ACHN (cell line): ENCODE measurements around the gene SALL1.

Experiments used
- DNase-seq: peaks from one replicate; pipeline ENCODE4 v3.0.0-alpha.2; 2015
- in situ Hi-C: cut with HindIII; loops from 2 replicates; pipeline ENCODE4 v1.10.0; 2017; ENCODE audit warnings: low sequenced_read_pairs, low pct_ligation_motif_present, low pct_unique_long_range_greater_than_20kb

Gene SALL1

DNA sequence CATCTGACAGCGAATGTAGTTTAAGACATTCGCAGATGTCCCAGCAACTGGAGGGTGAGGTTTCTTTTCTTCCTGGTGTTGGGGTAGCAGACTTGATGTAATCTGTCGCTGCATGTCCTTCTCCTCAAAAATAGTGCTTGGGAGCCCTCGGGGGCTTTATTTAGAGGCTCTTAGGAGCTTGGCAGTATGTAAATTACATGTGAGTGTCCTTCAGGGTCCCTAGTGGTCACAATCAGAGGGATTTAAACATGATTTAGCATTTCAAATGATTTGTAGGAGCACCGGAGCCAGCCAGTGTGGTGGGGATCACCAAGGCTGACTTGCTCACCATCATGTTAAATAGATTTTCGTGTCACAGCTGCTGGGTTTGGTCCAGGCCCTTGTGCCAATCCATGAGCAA is 8.8 kb upstream of the SALL1 start:
- DNase-seq = no peak

DNA sequence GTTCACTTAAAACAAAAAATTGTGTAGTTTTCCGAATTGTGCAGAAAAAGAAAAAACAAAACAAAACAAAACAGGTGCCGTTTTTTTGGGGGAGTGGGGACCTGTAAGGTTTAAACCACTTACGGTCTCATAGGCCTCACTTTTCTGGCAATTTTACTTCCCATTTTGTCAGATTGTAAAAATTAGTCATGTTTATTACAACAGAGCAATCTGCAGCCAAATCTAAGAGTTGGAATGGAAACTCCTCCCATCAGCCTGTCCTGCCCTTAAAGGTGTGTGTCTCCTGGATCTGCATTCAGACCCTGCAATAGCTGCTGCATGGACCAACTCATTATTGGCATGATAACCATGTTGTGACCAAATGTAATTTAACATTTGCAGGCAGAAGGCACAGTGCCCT is 8.2 kb upstream of the SALL1 start:
- no peak for DNase-seq
- in situ Hi-C loops = no loop called here

More for the DNA sequence above, 8.8 kb upstream of the SALL1 start:
- in situ Hi-C loops = no loop called here

DNA sequence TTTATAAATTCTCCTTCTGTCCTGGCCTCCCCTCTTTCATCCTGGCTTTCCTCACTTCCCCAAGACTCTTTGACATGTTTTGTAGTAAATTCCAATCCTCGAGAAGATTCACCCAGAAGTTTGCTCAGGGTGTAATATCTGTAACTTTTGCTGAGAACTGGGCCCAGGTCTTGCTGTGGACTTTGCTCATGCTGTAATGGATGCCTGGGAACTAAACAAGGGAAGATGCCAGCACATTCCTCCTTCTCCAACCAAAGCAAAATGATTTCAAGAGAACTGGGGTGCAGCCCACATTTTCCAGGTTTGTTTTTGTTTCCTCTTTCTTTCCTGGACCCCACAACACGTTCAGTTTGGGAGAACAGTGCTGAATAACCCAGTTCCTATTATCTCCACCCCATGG is 6.6 kb upstream of the SALL1 start:
- no peak for DNase-seq
- in situ Hi-C loops = no loop called here

DNA sequence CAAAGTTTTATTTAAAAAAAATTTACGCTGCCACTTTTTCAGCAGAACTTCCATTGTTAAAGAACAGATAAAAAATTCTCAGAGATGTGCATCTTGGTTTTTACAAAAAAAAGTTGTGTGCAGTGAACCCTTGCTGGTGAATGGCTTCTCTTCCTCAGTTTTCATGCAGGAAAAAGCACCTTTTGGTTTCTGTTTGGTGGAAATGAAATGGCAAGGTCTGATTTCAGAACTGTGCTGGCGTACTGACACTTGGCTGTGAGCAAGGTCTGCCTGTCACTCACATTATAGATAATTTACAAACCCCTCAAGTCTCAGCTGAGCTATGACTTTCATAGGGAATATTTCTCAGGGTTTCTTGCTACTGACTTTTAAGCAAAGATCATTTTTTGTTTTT is 5.7 kb upstream of the SALL1 start:
- in situ Hi-C loops = no loop called here
- no peak for DNase-seq

DNA sequence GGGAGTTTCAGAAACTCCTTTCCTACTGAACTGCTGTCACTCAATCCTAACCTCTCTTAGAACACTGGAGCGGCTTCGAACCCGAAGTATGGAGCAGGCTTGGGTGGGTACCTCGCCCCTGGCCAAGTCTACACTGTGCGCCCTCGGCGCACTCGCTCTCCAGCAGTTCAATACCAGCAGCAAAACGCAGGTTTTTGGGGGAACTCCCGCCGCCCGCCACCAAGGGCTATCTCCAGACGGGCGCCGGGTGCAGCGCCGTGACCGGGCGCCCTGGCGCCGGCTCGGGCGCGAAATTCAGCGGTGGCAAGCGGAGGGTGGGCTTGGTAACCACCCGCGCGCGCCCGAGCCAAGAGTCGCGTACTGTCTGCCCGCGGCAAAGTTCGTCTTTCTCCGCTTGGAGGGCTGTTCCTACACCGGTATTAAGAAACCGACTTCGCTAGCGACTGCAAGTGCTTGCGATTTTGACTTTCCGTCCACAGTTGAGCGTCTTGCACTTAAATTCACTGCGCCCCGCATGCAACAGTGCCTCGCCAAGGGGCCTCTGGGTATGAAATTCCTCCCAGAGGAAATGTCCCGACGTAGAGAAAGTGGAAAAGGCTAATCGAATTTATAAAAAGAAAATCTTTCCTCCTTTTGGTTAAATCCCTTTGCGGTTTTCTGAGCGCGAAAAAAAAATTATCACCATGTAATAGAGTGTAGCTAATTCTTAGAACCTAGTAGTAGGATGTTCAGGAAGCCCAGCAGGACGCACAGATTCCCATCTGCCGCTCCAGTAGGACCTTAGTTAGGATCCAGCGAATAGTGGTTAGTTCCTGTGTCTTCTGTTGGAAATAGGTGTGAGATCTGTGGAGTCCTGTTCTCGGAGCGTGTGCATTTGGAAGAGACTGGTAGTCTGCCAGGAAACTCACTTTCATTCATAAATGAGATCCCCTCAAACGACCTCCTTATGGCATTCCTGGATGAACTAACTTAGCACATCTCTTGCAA is 5.0 kb upstream of the SALL1 start:
- peak; percentile 35 for DNase-seq
- in situ Hi-C loops = no loop called here

DNA sequence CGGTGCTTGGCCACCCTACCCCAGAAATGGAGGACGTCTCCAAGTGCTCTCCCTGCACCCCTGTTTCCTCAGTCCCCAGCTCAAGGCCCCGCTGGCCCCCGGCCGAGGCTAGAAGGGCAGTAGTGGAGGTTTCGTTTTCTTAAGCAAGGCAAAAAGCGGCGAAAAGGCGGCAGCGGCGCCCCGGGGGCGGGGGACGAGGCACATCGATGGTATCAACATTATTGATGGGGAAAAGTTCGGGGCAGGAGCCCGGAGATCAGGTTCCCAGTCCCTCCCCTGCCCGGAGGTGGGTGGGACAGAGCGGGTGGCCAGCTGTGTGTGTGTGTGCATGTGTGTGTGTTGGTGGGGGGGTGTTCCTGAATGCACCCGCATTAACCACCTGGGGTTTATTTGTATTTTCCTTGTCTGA is 4.1 kb upstream of the SALL1 start:
- DNase-seq = peak; percentile 23
- in situ Hi-C loops = no loop called here

DNA sequence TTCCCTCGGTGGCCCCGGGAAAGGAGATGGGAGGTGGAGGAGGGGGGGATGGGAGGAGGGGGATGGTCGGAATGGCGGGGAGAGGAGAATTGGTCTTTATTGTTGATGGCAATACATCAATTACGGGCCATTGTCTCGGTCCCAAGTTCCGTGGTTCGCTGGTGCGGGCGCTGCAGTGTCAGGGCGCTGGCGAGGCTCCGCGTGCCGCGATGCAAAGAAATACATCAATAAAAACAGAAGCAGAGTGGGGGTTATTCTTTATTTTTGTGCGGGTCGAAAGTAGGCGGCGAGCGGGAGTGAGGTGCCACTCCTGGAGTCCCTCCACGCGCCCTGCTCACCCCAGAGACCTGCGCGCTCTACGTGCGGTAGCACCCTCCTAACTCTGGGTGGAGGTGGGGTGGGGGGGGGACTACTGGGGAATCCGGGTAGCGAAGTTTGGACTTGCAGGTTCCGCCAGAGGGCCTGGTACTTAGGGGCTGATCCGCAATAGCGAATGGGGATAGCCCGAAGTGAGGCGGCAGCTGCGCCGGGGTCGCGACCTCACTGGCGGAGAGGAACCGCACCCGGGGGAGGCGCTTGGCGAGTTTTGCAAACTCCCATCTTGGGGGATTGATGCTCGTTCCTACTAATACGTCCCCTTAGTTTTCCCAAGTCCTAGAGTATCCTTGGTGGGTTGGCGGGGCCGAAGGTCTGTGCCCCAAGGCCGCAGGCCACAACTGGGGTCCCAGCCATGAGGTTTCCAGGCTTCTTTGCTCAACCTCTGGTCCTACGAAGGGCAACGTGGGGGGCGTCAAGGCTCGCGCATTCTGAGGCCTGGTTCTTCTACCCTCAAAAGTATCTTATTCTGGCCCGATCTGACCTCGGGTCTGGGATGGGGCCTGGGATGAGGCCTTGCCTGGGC is 3.5 kb upstream of the SALL1 start:
- in situ Hi-C loops = no loop called here
- DNase-seq = no peak

DNA sequence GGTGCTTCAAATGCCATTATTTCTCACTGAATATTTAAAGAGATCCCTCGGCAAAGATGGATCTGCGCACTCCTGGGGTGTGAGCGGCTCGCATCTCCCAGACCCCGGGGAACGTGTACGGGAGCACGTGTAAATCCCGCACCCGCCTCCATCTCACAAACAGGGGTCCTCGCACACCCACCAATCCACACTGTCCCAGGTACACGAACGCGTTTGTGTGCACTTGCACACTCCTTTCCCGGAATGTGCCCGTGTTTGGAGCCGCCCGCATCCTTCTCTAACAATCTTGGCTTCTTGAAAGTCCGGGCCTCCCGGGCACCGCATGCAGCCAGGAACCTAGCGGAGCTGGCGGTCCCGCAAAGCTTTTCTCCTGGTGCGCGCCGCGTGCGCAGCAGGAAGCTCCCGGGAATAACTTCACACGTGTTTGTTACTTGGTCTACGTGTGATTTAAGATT is 2.5 kb upstream of the SALL1 start:
- in situ Hi-C loops = no loop called here
- DNase-seq = no peak

DNA sequence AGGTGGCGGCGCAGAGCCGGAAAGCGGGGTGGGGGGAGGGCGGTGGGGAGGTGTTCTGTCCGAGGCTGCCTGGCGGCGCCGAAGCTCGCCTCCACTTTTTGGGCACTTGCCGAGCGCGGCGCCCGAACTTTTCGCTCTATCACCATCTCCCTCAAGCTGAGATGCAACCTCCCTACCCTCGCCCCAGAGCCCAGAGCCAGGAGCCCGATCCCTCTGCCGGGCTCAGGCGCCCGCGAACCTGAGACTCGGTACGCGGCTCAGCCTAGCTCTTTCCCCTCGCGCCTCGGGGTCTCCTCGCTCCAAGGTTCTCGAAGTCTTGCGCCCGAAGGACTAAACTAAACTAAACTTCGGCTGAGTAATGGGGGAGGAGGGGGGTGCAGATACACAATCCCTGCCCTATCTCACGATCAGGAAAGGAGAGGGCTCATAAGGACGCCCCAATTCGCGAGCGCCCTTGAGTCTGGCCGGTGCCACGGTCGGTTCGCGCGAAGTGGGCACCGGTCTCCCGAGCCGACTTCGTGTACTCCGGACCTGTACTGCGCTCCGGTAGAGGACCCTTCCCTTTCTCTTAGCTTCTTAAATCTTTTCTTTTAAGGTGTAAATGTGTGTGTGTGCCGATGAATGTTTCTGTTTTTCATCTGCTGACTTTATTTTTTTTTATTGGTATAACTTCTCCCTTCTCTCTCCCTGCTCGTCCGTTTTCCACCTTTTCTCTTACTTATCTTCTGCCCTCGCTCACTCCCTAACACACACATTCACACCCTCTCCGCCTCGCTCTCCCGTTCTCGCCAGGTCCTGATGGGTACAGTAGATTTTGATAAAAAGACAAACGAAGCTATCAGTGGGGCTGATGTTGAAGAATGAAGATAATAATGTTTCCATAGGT is 1.9 kb upstream of the SALL1 start:
- in situ Hi-C loops = no loop called here
- peak; percentile 51 for DNase-seq

DNA sequence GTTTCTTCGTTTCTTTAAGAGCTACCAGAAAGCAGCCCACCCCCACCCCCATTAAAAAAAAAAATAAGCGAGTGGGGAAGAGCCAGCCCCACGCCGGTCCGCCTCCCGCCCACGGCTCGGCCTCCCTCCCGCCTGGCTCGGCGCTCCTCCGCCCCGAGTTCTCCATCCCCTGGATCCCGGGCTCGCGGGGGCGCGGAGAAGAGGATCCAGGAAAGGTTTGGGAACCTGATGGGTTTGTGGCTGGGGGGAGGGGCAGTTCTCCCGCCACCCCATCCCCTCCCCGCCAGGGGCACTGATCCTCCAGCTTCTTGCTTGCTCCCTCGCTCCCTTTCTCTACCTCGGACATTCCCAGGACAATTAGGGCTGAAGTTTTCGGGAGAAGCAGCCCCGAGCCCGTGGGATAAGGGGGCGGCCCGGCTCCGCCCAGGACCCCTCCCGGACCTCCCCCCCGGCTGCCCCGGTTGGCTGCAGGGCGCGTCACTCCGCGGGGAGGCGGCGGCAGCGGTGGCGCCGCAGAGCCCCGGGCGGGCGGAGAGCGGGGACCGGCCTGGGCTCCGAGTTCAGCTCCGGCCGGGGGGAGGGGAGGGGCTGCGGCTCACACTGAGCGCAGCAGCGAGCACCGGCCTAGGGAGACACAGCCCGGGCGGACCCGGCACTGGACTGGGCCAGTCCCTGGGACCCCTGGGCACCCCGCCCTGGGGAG is 1.0 kb upstream of the SALL1 start:
- peak; percentile 92 for DNase-seq
- in situ Hi-C loops = no loop called here

DNA sequence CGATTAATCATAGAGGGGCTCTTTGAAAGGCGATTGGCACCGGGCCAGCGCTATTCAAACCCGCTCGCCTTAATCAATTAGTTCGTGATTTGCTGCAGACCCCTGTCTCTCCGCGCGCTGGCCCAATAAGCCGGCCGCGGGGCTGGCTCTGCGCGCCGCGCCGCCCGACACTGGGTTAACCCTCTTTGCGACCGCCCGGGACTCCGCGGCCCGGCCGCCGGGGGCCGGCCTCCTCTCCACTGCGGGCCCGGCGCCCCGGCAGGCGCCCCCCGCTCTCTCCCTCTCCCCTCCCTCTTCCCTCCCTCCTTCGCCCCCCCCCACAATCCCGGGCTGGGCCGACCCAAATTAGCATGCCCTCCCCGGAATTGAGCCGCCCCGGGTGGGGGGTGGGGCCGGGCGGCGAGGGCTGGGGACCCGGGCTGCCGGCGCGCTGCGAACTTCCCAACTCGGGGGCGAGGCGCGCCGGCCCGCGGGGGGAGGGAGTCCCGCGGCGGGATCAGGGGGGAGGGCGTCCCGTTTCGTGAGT is 428 bp upstream of the SALL1 start:
- peak; percentile 86 for DNase-seq
- in situ Hi-C loops = no loop called here

DNA sequence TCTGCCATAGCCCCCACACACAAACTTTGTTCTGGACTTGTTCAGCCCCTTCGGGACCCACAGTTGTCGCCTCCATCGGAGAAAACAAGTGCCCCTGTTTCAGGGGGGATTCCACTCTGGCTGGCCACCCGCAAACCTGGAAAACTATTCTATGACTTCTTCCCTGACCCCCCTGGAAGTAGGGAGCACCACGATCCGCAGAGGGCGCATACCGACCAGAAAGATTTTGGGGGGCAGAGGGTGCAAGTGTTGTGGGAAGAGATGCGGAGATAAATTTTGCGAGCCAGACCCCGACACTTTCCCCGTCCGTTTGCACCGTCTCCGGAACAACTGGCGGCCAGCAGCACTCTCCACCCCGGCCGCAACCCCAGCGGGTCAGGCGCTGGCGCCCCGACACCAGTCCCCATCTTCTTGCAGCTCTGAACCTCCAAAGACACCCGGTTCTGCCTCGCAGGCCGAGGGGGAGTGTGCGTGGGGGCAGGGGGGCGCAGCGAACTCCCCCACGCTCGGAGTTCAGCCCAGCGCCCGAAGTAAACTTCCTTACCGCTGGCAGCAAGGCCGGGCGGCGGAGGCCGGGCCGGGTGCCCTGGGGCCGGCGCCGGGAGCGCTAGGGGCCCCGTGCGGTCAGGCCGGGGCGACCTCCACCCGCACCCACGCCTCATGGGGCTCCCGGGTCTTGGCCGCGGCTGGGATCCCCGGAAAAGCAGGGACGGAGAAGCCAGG is 744 bp downstream of the SALL1 start:
- in situ Hi-C loops = no loop called here

DNA sequence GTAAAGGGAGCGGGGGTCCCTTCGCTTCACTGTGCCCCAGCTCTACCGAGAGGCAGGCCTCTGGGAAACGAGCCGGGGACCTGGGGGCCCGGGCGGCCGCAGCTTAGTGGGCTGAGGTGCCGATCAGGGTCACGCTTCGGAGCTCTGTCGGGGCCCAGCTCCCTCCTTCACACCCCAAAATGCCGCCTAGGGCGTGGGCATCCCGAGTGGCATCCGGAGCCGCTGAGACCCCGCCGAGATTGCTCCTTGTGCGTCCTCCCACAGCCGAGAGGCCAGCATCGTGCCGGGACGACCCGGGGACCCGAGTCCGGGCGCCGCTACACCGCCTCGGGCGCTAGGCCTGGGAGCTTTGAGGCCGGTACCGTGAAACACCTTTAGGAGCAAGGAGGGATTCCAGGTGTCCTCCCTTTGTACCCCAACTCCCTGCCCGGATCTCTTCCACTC is 1.3 kb downstream of the SALL1 start:
- DNase-seq = peak; percentile 42
- in situ Hi-C loops = no loop called here

More for the DNA sequence above, 744 bp downstream of the SALL1 start:
- DNase-seq = peak; percentile 39

DNA sequence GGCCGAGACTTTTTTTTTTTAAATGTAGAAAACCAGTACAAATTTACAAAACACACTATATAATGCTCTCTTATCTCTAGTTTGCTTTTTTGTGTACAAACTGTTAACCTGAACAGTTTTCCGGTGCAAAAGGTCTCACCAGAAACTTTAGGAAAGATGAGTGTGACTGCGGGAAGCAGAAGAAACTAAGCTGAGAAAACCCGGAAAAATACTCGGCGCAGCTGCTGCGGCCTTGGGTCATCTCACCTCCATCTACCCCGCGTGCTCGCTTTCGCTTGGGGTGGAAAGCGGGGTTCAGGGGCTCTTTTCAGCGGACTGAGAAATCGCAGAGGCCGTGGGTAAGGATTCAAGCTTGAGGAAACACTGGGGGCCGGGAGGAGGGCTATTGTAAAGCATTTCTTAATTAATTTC is 1.8 kb downstream of the SALL1 start:
- peak; percentile 65 for DNase-seq
- in situ Hi-C loops = no loop called here

DNA sequence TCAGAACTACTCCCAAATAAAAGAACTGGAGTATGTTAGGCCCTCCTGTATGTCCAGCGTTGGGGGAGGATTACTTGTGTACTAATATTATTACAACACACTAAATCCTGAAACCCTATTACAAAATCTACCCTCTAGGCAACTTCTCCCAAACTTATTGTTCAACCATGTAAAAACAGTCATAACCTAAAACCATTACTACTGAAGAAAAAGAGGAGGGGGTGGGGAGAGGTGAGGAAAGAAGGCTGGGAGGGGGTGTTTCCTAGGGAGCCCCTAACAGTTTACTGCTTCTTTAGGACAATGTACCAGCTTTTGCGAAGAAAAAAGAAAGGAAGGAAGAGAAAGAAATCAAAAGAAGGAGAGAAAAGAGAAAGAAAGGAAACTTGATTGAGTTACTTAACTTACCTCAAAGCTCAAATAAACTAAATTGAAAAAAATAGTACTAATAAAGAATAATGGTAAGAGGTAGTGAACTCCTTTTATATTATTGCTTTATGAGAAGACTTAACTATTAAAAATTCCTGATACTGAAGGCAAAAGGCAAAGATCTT is 2.3 kb downstream of the SALL1 start:
- DNase-seq = peak; percentile 11
- in situ Hi-C loops = no loop called here

DNA sequence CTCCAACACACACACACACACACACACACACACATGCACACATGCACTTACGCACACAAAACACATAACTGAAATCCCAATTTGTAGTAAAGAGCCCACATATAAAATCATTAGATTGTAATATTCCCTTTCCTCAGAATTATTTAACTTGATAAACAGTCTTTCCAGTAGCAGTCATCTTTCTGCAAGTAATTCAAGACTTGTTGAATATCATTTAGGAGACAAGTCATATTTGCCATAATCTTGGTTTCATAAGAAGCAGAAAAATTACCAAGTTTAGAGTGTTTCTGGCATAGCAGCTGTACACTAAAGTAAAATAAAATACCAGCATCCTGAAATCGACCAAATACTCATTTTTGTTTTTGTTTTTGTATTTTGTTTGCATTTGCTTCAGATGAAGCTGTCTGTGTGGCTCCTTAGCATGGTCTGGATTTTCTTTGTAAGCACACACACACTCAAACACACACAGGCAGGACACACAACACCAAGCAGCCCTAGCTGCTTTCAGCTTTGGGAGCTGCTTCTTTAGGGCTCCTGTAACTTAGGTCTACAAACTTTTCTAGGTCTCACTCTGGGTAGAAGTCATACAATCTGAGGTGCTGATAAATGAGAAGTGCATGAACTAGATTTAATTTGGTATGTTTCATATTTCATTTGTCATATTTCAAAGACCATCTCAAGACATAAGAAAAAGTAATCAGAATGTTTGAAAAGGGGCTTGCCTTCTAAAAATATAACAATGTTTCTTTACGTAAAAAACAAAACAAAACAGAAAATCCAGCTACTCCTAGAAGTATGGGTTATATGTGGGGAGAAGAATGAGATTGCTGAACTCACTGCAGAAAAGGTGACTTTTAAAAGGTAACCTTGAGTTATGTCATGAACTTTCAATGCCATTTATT is 3.0 kb downstream of the SALL1 start:
- DNase-seq = peak; percentile 37
- in situ Hi-C loops = no loop called here
